ENCODE data around the gene JSRP1.
A peak's percentile ranks its signal among the peaks of the same experiment; 100 is the strongest.

JSRP1 gene

GRCh38 chr19:2240881-2241760 lies 15.1 kb downstream of the JSRP1 start:
- H3K4me1 ChIP-seq (ENCODE audit: control insufficient read depth in 1 of 2, insufficient read depth in 2 of 2, low read length in 2 of 2): peaks cover 37 to 63% of the 10 kb centered on the region in 2 donors
- no peak overlapping the region for H3K27ac ChIP-seq (ENCODE audit: low read length)
- H3K36me3 ChIP-seq (ENCODE audit: control insufficient read depth in 1 of 2, insufficient read depth in 2 of 2, low read length in 2 of 2): peaks cover 27 to 31% of the 10 kb centered on the region in 2 donors
- H3K27me3 ChIP-seq (ENCODE audit: low read depth, low read length): no peaks in the 10 kb centered on the region
- H3K9me3 ChIP-seq (ENCODE audit: control insufficient read depth in 1 of 2, low read length in 2 of 2): no peaks in the 10 kb centered on the region
- peak overlapping the region; percentile 3 to 49 for H3K4me3 ChIP-seq (ENCODE audit: low read depth in 1 of 2, low read length in 2 of 2)

- no peaks in the 10 kb centered on the region for H3K27me3 ChIP-seq (ENCODE audit: low read depth, low read length)
- H3K36me3 ChIP-seq (ENCODE audit: control insufficient read depth in 1 of 2, insufficient read depth in 2 of 2, low read length in 2 of 2): peaks cover 17 to 21% of the 10 kb centered on the region in 2 donors
- H3K27ac ChIP-seq (ENCODE audit: low read length): peak overlapping the region; percentile 10
- H3K4me1 ChIP-seq (ENCODE audit: control insufficient read depth in 1 of 2, insufficient read depth in 2 of 2, low read length in 2 of 2): peaks cover 37 to 67% of the 10 kb centered on the region in 2 donors
- H3K4me3 ChIP-seq (ENCODE audit: low read depth in 1 of 2, low read length in 2 of 2): peak overlapping the region; percentile 19 to 49
- H3K9me3 ChIP-seq (ENCODE audit: control insufficient read depth in 1 of 2, low read length in 2 of 2): no peaks in the 10 kb centered on the region
These were observed 16.1 kb downstream of the JSRP1 start for GRCh38 chr19:2239771-2240770.

GRCh38 chr19:2239173-2239572 lies 17.0 kb downstream of the JSRP1 start:
- Histone ChIP-seq H3K36me3 (ENCODE audit: control insufficient read depth in 1 of 2, insufficient read depth in 2 of 2, low read length in 2 of 2) (peaks cover 10 to 12% of the 10 kb centered on the region in 2 donors), H3K4me1 (ENCODE audit: control insufficient read depth in 1 of 2, insufficient read depth in 2 of 2, low read length in 2 of 2) (peaks cover 37 to 72% of the 10 kb centered on the region in 2 donors), H3K27me3 (ENCODE audit: low read depth, low read length) (no peaks in the 10 kb centered on the region), H3K9me3 (ENCODE audit: control insufficient read depth in 1 of 2, low read length in 2 of 2) (no peaks in the 10 kb centered on the region), H3K4me3 (ENCODE audit: low read depth in 1 of 2, low read length in 2 of 2) (peak overlapping the region in 1 of 2 donors; percentile 19), H3K27ac (ENCODE audit: low read length) (peak overlapping the region; percentile 10)

GRCh38 chr19:2237869-2238153 lies 18.4 kb downstream of the JSRP1 start:
- Histone ChIP-seq H3K4me3 (ENCODE audit: low read depth in 1 of 2, low read length in 2 of 2) (peak overlapping the region; percentile 73 to 89), H3K36me3 (ENCODE audit: control insufficient read depth in 1 of 2, insufficient read depth in 2 of 2, low read length in 2 of 2) (peaks cover 0 to 9% of the 10 kb centered on the region in 2 donors), H3K27me3 (ENCODE audit: low read depth, low read length) (no peaks in the 10 kb centered on the region), H3K9me3 (ENCODE audit: control insufficient read depth in 1 of 2, low read length in 2 of 2) (no peaks in the 10 kb centered on the region), H3K4me1 (ENCODE audit: control insufficient read depth in 1 of 2, insufficient read depth in 2 of 2, low read length in 2 of 2) (peaks cover 37 to 66% of the 10 kb centered on the region in 2 donors), H3K27ac (ENCODE audit: low read length) (no peak overlapping the region)

- Histone ChIP-seq H3K9me3 (ENCODE audit: control insufficient read depth in 1 of 2, low read length in 2 of 2) (no peaks in the 10 kb centered on the region), H3K4me1 (ENCODE audit: control insufficient read depth in 1 of 2, insufficient read depth in 2 of 2, low read length in 2 of 2) (peaks cover 37 to 60% of the 10 kb centered on the region in 2 donors), H3K36me3 (ENCODE audit: control insufficient read depth in 1 of 2, insufficient read depth in 2 of 2, low read length in 2 of 2) (peaks cover 0 to 15% of the 10 kb centered on the region in 2 donors), H3K4me3 (ENCODE audit: low read depth in 1 of 2, low read length in 2 of 2) (peak overlapping the region; percentile 73 to 89), H3K27ac (ENCODE audit: low read length) (peak overlapping the region; percentile 90), H3K27me3 (ENCODE audit: low read depth, low read length) (no peaks in the 10 kb centered on the region)
These were observed 19.0 kb downstream of the JSRP1 start for GRCh38 chr19:2237051-2237868.

- Histone ChIP-seq H3K27me3 (ENCODE audit: low read depth, low read length) (no peaks in the 10 kb centered on the region), H3K4me1 (ENCODE audit: control insufficient read depth in 1 of 2, insufficient read depth in 2 of 2, low read length in 2 of 2) (peaks cover 33 to 52% of the 10 kb centered on the region in 2 donors), H3K9me3 (ENCODE audit: control insufficient read depth in 1 of 2, low read length in 2 of 2) (no peaks in the 10 kb centered on the region), H3K4me3 (ENCODE audit: low read depth in 1 of 2, low read length in 2 of 2) (peak within 1 kb of the TSS; percentile 73 to 89), H3K36me3 (ENCODE audit: control insufficient read depth in 1 of 2, insufficient read depth in 2 of 2, low read length in 2 of 2) (peaks cover 0 to 19% of the 10 kb centered on the region in 2 donors), H3K27ac (ENCODE audit: low read length) (peak within 1 kb of the TSS; percentile 90)
These were observed 19.7 kb downstream of the JSRP1 start, which contains the start of the genes PLEKHJ1 and SF3A2 for GRCh38 chr19:2236314-2237050. TSS of gene PLEKHJ1 (minus strand) at chr19:2236329. CDS start at chr19:2236248, 81 bp downstream. TSS of gene SF3A2 (plus strand) at chr19:2236824. CDS start at chr19:2243419, 6,595 bp downstream.

- peaks cover 29 to 47% of the 10 kb centered on the region in 2 donors for H3K4me1 ChIP-seq (ENCODE audit: control insufficient read depth in 1 of 2, insufficient read depth in 2 of 2, low read length in 2 of 2)
- H3K9me3 ChIP-seq (ENCODE audit: control insufficient read depth in 1 of 2, low read length in 2 of 2): no peaks in the 10 kb centered on the region
These were observed 20.2 kb downstream of the JSRP1 start for GRCh38 chr19:2236064-2236313.

GRCh38 chr19:2235381-2236063 lies 20.7 kb downstream of the JSRP1 start:
- H3K4me3 ChIP-seq (ENCODE audit: low read depth in 1 of 2, low read length in 2 of 2): peak overlapping the region; percentile 73 to 89
- no peaks in the 10 kb centered on the region for H3K27me3 ChIP-seq (ENCODE audit: low read depth, low read length)
- peak overlapping the region; percentile 65 for H3K27ac ChIP-seq (ENCODE audit: low read length)
- peaks cover 0 to 28% of the 10 kb centered on the region in 2 donors for H3K36me3 ChIP-seq (ENCODE audit: control insufficient read depth in 1 of 2, insufficient read depth in 2 of 2, low read length in 2 of 2)
- peaks cover 24 to 43% of the 10 kb centered on the region in 2 donors for H3K4me1 ChIP-seq (ENCODE audit: control insufficient read depth in 1 of 2, insufficient read depth in 2 of 2, low read length in 2 of 2)
- no peaks in the 10 kb centered on the region for H3K9me3 ChIP-seq (ENCODE audit: control insufficient read depth in 1 of 2, low read length in 2 of 2)

More at GRCh38 chr19:2236064-2236313, 20.2 kb downstream of the JSRP1 start:
- H3K27ac ChIP-seq (ENCODE audit: low read length): peak overlapping the region; percentile 90
- H3K4me3 ChIP-seq (ENCODE audit: low read depth in 1 of 2, low read length in 2 of 2): peak overlapping the region; percentile 73 to 89
- H3K27me3 ChIP-seq (ENCODE audit: low read depth, low read length): no peaks in the 10 kb centered on the region
- peaks cover 0 to 24% of the 10 kb centered on the region in 2 donors for H3K36me3 ChIP-seq (ENCODE audit: control insufficient read depth in 1 of 2, insufficient read depth in 2 of 2, low read length in 2 of 2)

GRCh38 chr19:2234996-2235380 lies 21.2 kb downstream of the JSRP1 start:
- Histone ChIP-seq H3K27me3 (ENCODE audit: low read depth, low read length) (no peaks in the 10 kb centered on the region), H3K4me1 (ENCODE audit: control insufficient read depth in 1 of 2, insufficient read depth in 2 of 2, low read length in 2 of 2) (peaks cover 20 to 37% of the 10 kb centered on the region in 2 donors), H3K4me3 (ENCODE audit: low read depth in 1 of 2, low read length in 2 of 2) (peak overlapping the region; percentile 73 to 89), H3K27ac (ENCODE audit: low read length) (peak overlapping the region; percentile 65), H3K36me3 (ENCODE audit: control insufficient read depth in 1 of 2, insufficient read depth in 2 of 2, low read length in 2 of 2) (peaks cover 0 to 34% of the 10 kb centered on the region in 2 donors), H3K9me3 (ENCODE audit: control insufficient read depth in 1 of 2, low read length in 2 of 2) (no peaks in the 10 kb centered on the region)
